D721Med (cell line): ENCODE data around the gene NCK2.

Experiments
- DNase-seq: peaks from one replicate; pipeline ENCODE4 v3.0.0; 2011; ENCODE audit warnings: low spot score; ENCODE audit not compliant: insufficient read length
- FAIRE-seq: peaks from 2 replicates; lab custom pipeline; 2011; peaks lifted over from hg19 to GRCh38; lab: Jason Lieb, UNC
- CTCF ChIP-seq: IDR thresholded peaks from 2 replicates; pipeline ENCODE4 v1.5.1; 2012; ENCODE audit warnings: mild to moderate bottlenecking, control low read depth; ENCODE audit not compliant: insufficient read depth; ENCODE audit errors: missing control alignments

NCK2 gene

GRCh38 chr2:105813045-105813315, 68.3 kb downstream of the NCK2 start:
- no peak for FAIRE-seq
- no peak for TF ChIP-seq CTCF
- no peak for DNase-seq

- FAIRE-seq = no peak
- no peak for DNase-seq
- TF ChIP-seq CTCF = no peak
These were observed 68.7 kb downstream of the NCK2 start for GRCh38 chr2:105813405-105813804.

GRCh38 chr2:105814291-105814940, 69.7 kb downstream of the NCK2 start:
- TF ChIP-seq CTCF = no peak
- no peak for DNase-seq
- no peak for FAIRE-seq

DNA sequence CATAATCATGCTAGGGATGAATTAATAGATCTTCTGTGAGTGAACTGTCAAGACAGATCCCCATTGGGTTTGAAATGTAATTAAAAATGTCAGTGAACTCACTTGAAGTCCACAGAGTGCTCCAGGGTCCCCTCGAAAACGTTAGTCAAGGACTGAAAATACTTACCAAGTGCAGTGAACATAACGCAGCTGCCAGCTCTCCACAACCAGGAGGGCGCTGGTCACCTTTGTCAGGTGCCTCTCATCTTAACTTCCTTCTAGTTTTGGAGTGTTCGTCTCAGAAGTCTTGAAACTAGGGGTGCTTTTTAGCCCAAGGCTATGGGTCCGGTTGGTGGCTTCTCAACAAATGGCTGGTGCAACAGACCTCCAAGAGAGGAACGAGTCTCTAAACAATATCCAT, 70.7 kb downstream of the NCK2 start:
- TF ChIP-seq CTCF = no peak
- DNase-seq (no peak), FAIRE-seq (no peak)

DNA sequence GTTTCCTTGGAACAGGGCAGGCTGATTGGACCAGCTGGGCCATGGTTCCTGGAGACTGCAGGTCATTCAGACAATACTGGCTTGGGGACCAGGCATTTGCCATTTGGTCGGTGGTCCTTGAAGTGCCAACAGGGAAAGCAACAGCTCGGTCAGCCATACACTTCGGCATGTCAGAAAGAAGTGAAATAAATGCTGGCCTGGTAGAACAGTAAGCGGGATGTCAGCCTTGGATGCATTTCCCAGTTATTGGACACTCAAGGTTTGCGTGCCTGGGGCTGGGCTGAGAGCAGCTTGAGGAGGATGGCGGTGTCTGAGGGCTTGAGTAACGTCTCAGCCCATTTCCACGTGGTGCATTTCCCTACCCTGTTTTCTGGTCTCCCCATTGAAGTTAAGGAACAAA, 75.4 kb downstream of the NCK2 start:
- DNase-seq (no peak), FAIRE-seq (no peak)

DNA sequence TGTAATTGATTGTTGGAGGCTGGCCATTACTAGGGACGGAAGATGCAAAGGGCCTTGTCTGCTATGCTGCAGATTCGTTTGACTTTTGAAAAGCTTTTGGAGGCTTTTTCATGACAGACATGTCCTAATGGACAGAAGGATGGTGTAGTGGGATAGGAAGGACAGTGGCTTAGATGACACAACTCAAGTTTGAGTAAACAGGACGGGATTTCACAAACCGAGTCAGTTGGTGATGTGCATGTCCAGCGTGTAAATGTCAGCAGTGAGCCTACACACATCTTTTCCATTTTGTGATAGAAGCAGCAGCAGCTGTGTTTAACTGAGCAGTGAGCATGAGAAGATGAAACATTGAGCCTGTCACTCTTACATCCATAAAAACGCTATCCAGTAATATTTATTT, 76.0 kb downstream of the NCK2 start:
- DNase-seq (no peak), FAIRE-seq (no peak)
- TF ChIP-seq CTCF = no peak

More for the DNA sequence above, 75.4 kb downstream of the NCK2 start:
- no peak for TF ChIP-seq CTCF

- FAIRE-seq (no peak), DNase-seq (no peak)
- TF ChIP-seq CTCF = no peak
These were observed 76.9 kb downstream of the NCK2 start for GRCh38 chr2:105821428-105822125.
